Thymus (tissue), 11 donors: ENCODE data around the gene SPATA2. TPM values are rescaled to one million over a fixed set of nuclear protein-coding genes. Genes with fewer than 3 reads are reported as not detected.
"Not testable (repeated sequence)": the region's sequence is repeated elsewhere in the genome, so short reads cannot be mapped to it uniquely, and the experiment has no call there.

Experiments
- DNase-seq, 9 donors: peaks; one replicate each; pipeline ENCODE4 v3.0.0-alpha.2; 2013; ENCODE audit warnings: low spot score in 9 of 9, low read depth in 6 of 9, missing footprints in 1 of 9
- H3K27ac ChIP-seq, 2 donors: one replicate each; pipeline ENCODE4 v1.5.1; 2013; ENCODE audit warnings: control low read depth in 1 of 2, low read depth in 1 of 2, low read length in 1 of 2, mild to moderate bottlenecking in 1 of 2, moderate library complexity in 1 of 2
- H3K27me3 ChIP-seq, 2 donors: one replicate each; pipeline ENCODE4 v1.5.1; 2013; ENCODE audit warnings: low read length in 1 of 2; ENCODE audit not compliant: control insufficient read depth in 2 of 2, insufficient read depth in 1 of 2
- H3K36me3 ChIP-seq, 2 donors: one replicate each; pipeline ENCODE4 v1.5.1; 2013; ENCODE audit warnings: low read length in 1 of 2, mild to moderate bottlenecking in 1 of 2, moderate library complexity in 1 of 2; ENCODE audit not compliant: control insufficient read depth in 2 of 2, insufficient read depth in 2 of 2
- H3K4me1 ChIP-seq, 2 donors: one replicate each; pipeline ENCODE4 v1.5.1; 2013; ENCODE audit warnings: low read length in 2 of 2; ENCODE audit not compliant: control insufficient read depth in 2 of 2, insufficient read depth in 2 of 2
- H3K4me3 ChIP-seq, 2 donors: one replicate each; pipeline ENCODE4 v1.5.1; 2013; ENCODE audit warnings: low read length in 2 of 2, control low read depth in 1 of 2, mild to moderate bottlenecking in 1 of 2
- H3K9me3 ChIP-seq, 2 donors: one replicate each; pipeline ENCODE4 v1.5.1; 2013; ENCODE audit warnings: low read length in 1 of 2, mild to moderate bottlenecking in 1 of 2; ENCODE audit not compliant: control insufficient read depth in 2 of 2, insufficient read depth in 1 of 2
- WGBS: extraction: QIAGEN DNeasy Blood & Tissue Kit; methylation state at CpG from one replicate; pipeline ENCODE4 v1.1.7; 2013; 5-methylcytosine and 5-hydroxymethylcytosine counted together
- polyA plus RNA-seq: library from polyadenylated mRNA; stranded (reverse); fragments of 200-250 nt; gene quantifications from one replicate; pipeline ENCODE4 v1.2.3, GENCODE V29; 2013
- total RNA-seq: library from RNA; stranded (reverse); fragments of 120-200 nt; gene quantifications from one replicate; pipeline ENCODE4 v1.2.4, GENCODE V29; 2013
- donor health status: healthy.

The SPATA2 gene
- total and polyA plus RNA-seq, 2 donors: 1.7 to 3.3 TPM

DNA sequence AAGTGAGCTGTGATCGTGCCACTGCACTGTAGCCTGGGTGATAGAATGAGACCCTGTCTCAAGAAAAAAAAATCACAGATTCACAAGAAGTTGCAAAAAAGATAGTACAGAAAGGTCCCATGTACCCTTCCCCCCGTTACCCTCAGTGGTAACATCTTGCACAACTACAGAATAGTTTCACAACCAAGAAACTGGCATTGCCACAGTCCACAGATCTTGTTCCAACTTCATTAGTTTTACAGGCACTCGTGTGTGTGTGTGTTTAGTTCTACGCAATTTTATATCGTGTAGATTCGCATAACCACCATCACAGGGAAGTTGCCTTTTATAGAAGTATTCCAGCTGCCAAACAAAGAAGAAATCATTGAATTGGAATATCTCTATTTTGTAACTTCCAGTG, 19.1 kb downstream of the SPATA2 start:
- WGBS: 90% methylated on average over 6 of the region's 6 CpGs
- H3K27ac ChIP-seq: no peak overlapping the region
- no peaks in the 10 kb centered on the region for H3K9me3 ChIP-seq
- DNase-seq: no peak
- no peaks in the 10 kb centered on the region for H3K27me3 ChIP-seq
- H3K36me3 ChIP-seq: no peaks in the 10 kb centered on the region
- H3K4me3 ChIP-seq: no peak overlapping the region
- H3K4me1 ChIP-seq: no peaks in the 10 kb centered on the region

GRCh38 chr20:49895474-49896093, 19.7 kb downstream of the SPATA2 start:
- not testable (repeated sequence) for H3K4me3 ChIP-seq, H3K27me3 ChIP-seq, H3K27ac ChIP-seq, H3K36me3 ChIP-seq, H3K9me3 ChIP-seq, H3K4me1 ChIP-seq, DNase-seq
- WGBS: 96% methylated on average over 7 of the region's 7 CpGs

DNA sequence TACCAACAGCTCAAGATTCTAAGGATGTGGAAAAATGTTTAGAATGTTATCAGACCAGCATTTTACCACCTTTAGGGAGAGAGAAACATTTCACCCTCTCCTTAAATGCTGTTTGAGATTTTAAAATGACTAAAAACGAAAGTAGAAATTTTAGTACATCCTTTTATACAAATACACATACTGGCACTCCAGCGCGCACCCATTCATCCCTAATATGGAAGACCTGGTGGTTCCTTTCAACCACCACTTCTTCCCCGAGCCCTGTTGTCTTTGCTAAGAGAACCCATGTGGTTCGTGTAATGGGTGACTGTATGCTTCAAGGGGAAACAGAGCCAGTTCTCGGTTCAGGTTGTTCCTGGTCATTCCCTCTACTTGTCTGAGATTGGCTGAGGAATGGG, 21.3 kb downstream of the SPATA2 start:
- no peaks in the 10 kb centered on the region for H3K4me1 ChIP-seq
- H3K27ac ChIP-seq: no peak overlapping the region
- H3K9me3 ChIP-seq: no peaks in the 10 kb centered on the region
- H3K4me3 ChIP-seq: no peak overlapping the region
- DNase-seq: no peak
- 88% methylated on average over 6 of the region's 6 CpGs for WGBS
- no peaks in the 10 kb centered on the region for H3K27me3 ChIP-seq
- H3K36me3 ChIP-seq: peaks cover 2 to 8% of the 10 kb centered on the region in 2 donors

DNA sequence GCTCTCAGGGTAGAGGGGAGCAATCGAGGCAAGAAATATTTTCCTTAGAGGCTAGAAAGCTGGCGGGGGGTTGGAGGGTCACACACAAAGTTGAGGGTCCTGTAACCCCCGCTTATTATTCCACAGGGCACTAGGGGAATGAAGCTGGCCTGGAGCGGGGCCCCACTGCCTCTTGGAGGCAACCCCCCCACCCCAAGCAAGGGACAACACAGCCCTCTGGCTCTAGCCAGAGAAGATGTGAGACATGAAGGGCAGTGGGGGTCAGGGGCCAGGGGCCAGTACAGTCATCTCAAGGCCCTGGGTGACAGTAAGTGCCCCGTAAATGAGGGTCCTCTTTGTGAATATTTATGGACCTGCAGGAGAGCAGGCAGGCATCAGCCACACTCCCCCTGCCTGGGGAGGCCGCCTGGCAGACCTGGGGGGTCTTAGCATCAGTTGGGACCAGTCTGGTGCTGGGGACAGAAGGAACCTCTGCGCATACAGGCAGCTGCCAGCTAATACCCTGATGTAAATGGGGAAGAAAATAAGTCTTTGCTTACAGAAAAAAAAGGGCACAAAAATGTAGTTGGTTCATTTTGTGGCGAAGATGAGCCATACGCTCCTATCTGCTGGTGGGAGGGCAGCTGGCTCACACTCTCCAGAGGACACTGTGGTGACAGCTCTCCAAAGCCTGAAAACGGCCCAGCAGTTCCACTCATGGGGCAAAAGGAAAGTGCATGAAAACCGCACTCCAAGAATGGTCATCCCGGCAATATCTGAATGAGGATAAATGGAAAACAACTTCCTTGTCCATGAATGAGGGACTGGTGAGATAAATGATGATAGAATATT, 21.9 kb downstream of the SPATA2 start:
- WGBS: 93% methylated on average over 12 of the region's 12 CpGs
- Histone ChIP-seq H3K4me1 (no peaks in the 10 kb centered on the region), H3K36me3 (peaks cover 8 to 13% of the 10 kb centered on the region in 2 donors), H3K27me3 (no peaks in the 10 kb centered on the region), H3K9me3 (no peaks in the 10 kb centered on the region), H3K27ac (no peak overlapping the region), H3K4me3 (no peak overlapping the region)
- DNase-seq: no peak

DNA sequence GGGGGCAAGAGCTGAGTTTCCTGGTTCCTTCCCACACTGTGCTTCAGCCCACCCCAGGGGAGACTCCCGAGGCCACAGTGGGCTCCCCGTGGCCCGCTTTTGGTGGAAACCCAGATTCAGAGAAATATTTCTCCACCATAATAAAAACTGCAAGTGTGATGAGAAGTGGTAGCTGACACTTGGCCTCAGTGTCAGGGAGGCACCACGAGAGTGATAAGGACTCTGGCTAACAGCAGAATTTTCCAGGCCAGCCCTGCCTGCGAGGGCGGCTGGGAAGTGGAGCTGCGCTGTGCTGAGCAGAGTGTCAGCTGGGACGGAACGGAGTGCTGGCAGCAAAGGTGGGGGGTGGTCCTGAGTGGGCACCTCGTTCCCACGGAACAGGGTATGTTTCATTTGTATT, 22.5 kb downstream of the SPATA2 start:
- Histone ChIP-seq H3K27me3 (no peaks in the 10 kb centered on the region), H3K36me3 (peaks cover 14 to 18% of the 10 kb centered on the region in 2 donors), H3K9me3 (no peaks in the 10 kb centered on the region), H3K27ac (no peak overlapping the region), H3K4me3 (no peak overlapping the region), H3K4me1 (no peaks in the 10 kb centered on the region)
- WGBS: 96% methylated on average over 11 of the region's 11 CpGs
- DNase-seq: no peak

GRCh38 chr20:49892260-49892659, 23.1 kb downstream of the SPATA2 start:
- Histone ChIP-seq H3K4me1 (no peaks in the 10 kb centered on the region), H3K27me3 (no peaks in the 10 kb centered on the region), H3K36me3 (peaks cover 20 to 24% of the 10 kb centered on the region in 2 donors), H3K27ac (no peak overlapping the region), H3K9me3 (no peaks in the 10 kb centered on the region), H3K4me3 (no peak overlapping the region)
- DNase-seq: no peak
- WGBS: 94% methylated on average over 9 of the region's 9 CpGs

DNA sequence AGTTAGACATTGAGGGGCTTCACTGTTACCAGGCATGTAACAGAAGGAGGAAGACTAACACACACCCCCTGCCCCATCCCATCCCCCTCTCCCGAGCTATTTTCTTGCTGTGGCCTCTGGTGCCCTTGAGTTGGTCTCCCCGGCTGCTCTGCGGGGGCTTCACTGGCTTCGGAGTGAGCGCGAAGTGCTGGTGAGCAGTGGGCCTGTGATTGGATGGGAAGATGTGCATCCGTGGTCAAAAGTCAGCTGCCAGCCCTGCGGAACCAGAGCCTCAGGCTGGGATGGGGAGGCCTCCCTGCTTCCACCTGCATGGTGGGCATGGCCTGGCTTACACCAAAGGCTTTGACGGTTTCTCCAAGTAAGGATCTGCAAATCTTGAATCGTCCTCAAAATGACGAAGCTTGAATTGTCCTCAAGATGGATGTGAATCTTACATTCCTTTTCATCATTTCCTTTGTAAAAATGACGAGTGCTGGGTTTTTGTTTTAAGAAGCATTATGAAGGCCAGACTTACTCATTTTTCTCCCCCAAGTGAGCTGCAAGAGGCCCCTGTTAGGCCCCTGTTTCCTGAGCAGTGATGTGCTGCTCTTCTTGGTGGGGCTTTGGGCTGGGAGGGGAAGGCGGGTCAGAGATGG, 23.7 kb downstream of the SPATA2 start:
- no peaks in the 10 kb centered on the region for H3K9me3 ChIP-seq
- peaks cover 26 to 30% of the 10 kb centered on the region in 2 donors for H3K36me3 ChIP-seq
- H3K27ac ChIP-seq: no peak overlapping the region
- WGBS: 96% methylated on average over 13 of the region's 13 CpGs
- peaks cover 0 to 2% of the 10 kb centered on the region in 2 donors for H3K4me1 ChIP-seq
- no peaks in the 10 kb centered on the region for H3K27me3 ChIP-seq
- no peak overlapping the region for H3K4me3 ChIP-seq
- no peak for DNase-seq

- Histone ChIP-seq H3K27me3 (no peaks in the 10 kb centered on the region), H3K9me3 (no peaks in the 10 kb centered on the region), H3K36me3 (peaks cover 32 to 39% of the 10 kb centered on the region in 2 donors), H3K4me1 (peaks cover 0 to 2% of the 10 kb centered on the region in 2 donors), H3K27ac (no peak overlapping the region), H3K4me3 (no peak overlapping the region)
- no peak for DNase-seq
- WGBS: 90% methylated on average over 21 of the region's 21 CpGs
These were observed 24.6 kb downstream of the SPATA2 start for GRCh38 chr20:49890471-49891361.
